ENCODE data around the gene DHRS9. TPM values are rescaled to one million over a fixed set of nuclear protein-coding genes. Genes with fewer than 3 reads are reported as not detected.

Gene DHRS9
- total and polyA plus RNA-seq, 11 donors: 0.81 to 30.9 (median 1.9) TPM

DNA sequence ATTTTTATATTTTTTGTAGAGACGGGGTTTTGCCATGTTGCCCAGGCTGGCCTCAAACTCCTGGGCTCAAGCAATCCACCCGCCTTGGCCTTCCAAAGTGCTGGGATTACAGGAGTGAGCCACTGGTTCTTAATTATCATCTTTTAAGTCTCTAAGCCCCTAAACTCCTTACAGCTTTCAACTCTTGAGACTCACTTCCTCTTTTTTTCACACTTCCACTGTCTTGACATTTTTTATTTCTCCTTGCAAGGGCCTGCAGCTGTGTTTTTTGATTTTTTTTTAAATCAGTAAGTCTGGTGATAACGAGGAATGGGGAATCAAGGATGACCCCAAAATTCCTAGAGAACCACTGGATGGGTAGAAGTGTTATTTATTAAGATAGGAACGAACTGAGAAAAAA is 29.7 kb upstream of the DHRS9 start:
- WGBS, 4 donors: 74 to 78% (median 75%) methylated on average over 4 of the region's 4 CpGs
- no peak for ATAC-seq

DNA sequence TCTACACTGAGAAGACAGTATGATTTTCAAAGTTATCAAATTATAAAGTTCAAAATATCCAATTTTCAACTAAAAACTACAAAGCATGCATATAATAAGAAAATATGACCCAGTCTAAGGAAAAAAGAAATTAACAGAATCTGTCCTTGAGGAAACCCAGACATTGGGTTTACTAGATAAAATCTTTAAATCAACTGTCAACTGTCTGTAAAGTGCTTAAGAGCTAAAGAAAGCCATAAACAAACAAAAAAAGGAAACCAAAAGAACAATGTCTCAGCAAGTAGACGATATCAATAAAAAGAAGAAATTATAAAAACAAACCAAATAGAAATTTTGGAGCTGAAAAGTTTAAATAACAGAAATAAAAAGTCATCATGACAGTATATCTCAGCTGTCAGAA is 27.8 kb upstream of the DHRS9 start:
- no peak for DNase-seq
- Histone ChIP-seq H3K27ac (no peak overlapping the region), H3K4me3 (no peak overlapping the region), H3K27me3 (no peaks in the 10 kb centered on the region), H3K9me3 (peaks cover 0 to 21% (median 4%) of the 10 kb centered on the region in 12 donors), H3K4me1 (peaks cover 0 to 31% (median 0%) of the 10 kb centered on the region in 12 donors), H3K36me3 (no peaks in the 10 kb centered on the region)
- intact Hi-C loops (cut with DNase I): loop anchor here in 1 of 10 donors (1.0 kb wide), 1 partner anchor 12 kb away; no protein-coding TSS in a partner anchor
- no peak for ATAC-seq
- TF ChIP-seq, protein P1, sequence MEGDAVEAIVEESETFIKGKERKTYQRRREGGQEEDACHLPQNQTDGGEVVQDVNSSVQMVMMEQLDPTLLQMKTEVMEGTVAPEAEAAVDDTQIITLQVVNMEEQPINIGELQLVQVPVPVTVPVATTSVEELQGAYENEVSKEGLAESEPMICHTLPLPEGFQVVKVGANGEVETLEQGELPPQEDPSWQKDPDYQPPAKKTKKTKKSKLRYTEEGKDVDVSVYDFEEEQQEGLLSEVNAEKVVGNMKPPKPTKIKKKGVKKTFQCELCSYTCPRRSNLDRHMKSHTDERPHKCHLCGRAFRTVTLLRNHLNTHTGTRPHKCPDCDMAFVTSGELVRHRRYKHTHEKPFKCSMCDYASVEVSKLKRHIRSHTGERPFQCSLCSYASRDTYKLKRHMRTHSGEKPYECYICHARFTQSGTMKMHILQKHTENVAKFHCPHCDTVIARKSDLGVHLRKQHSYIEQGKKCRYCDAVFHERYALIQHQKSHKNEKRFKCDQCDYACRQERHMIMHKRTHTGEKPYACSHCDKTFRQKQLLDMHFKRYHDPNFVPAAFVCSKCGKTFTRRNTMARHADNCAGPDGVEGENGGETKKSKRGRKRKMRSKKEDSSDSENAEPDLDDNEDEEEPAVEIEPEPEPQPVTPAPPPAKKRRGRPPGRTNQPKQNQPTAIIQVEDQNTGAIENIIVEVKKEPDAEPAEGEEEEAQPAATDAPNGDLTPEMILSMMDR (IDR thresholded peaks at IDR 0.05): no peak
- no peak for TF ChIP-seq POLR2A (IDR thresholded peaks at IDR 0.05)
- 38 to 58% (median 50%) methylated on average over 1 of the region's 1 CpG for WGBS, 4 donors

More for the DNA sequence above, 29.7 kb upstream of the DHRS9 start:
- TF ChIP-seq, protein P1 (IDR thresholded peaks at IDR 0.05): no peak
- no peak for TF ChIP-seq POLR2A (IDR thresholded peaks at IDR 0.05)
- H3K27me3 ChIP-seq: no peaks in the 10 kb centered on the region
- no peak overlapping the region for H3K4me3 ChIP-seq
- H3K4me1 ChIP-seq: peaks cover 0 to 31% (median 0%) of the 10 kb centered on the region in 12 donors
- no peaks in the 10 kb centered on the region for H3K36me3 ChIP-seq
- H3K9me3 ChIP-seq: peaks cover 0 to 17% (median 4%) of the 10 kb centered on the region in 12 donors
- H3K27ac ChIP-seq: no peak overlapping the region
- DNase-seq: no peak
- intact Hi-C loops (cut with DNase I): no loop called here

DNA sequence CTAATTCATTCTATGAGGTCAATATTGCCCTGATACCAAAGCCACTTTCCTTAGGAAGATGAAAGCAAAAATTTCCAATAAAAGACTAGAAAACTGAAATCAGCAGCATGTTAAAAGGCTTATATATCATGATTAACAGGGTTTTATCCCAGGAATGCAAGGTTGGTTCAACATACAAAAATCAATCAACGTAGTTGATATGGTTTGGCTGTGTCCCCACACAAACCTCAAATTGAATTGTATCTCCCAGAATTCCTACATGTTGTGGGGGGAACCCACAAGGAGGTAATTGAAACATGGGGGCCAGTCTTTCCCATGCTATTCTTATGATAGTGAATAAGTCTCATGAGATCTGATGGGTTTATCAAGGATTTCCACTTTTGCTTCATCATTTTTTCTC is 26.5 kb upstream of the DHRS9 start:
- H3K27me3 ChIP-seq: no peaks in the 10 kb centered on the region
- no peak for TF ChIP-seq POLR2A (IDR thresholded peaks at IDR 0.05)
- TF ChIP-seq, protein P1 (IDR thresholded peaks at IDR 0.05): no peak
- 81 to 91% (median 87%) methylated on average over 1 of the region's 1 CpG for WGBS, 4 donors
- DNase-seq: no peak
- H3K9me3 ChIP-seq: peaks cover 0 to 21% (median 4%) of the 10 kb centered on the region in 12 donors
- H3K4me1 ChIP-seq: peaks cover 0 to 25% (median 0%) of the 10 kb centered on the region in 12 donors
- no peaks in the 10 kb centered on the region for H3K36me3 ChIP-seq
- intact Hi-C loops (cut with DNase I): no loop called here
- H3K4me3 ChIP-seq: no peak overlapping the region
- no peak overlapping the region for H3K27ac ChIP-seq
- ATAC-seq: no peak

DNA sequence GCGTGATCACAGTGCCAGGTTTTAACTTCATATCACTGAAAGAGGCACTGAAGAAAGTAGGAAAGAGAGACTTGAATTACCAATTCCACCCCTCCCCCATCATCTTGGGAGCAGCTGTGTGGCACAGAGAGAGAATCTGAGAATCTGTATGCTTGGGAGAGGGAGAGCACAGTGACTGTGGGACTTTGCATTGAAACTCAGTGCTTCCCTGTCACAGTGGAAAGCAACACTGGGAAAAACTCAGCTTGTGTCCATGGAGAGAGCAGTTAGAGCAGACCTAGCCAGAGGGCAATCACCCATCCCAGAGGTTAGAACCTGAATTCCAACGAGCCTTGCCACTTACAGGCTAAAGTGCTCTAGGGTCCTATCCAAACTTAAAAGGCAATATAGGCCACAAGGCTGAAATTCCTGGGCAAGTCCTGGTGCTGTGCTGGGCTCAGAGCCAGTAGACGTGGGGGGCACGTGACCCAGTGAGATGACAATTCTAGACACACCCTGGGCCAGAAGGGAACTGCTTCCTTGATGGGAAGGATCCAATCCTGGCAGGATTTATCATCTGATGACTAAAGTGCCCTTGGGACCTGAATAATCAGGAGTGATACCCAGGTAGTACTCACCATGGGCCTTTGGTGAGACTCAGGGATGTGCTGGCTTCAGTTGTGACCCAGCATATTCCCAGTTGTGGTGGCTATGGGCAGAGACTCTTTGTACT is 22.8 kb upstream of the DHRS9 start:
- H3K27me3 ChIP-seq: no peaks in the 10 kb centered on the region

More for the DNA sequence above, 22.8 kb upstream of the DHRS9 start:
- no peak for DNase-seq
- intact Hi-C loops (cut with DNase I): no loop called here
- no peak for TF ChIP-seq POLR2A (IDR thresholded peaks at IDR 0.05)
- TF ChIP-seq, protein P1 (IDR thresholded peaks at IDR 0.05): no peak
- no peak for ATAC-seq
- Histone ChIP-seq H3K4me1 (no peaks in the 10 kb centered on the region), H3K4me3 (no peak overlapping the region), H3K27ac (no peak overlapping the region), H3K36me3 (no peaks in the 10 kb centered on the region), H3K9me3 (peaks cover 0 to 21% (median 4%) of the 10 kb centered on the region in 12 donors)
- WGBS, 4 donors: 65 to 73% (median 70%) methylated on average over 4 of the region's 4 CpGs
